Tibial nerve (tissue), 3 donors: ENCODE results near the gene PACSIN2.

Experiments used
- CTCF ChIP-seq, 5 experiments: fragments of 200-600 bp in 3 of 5; fragments of 450-650 bp in 2 of 5; sonication (generic) in 3 of 5; IDR thresholded peaks; one replicate each; pipeline ENCODE4 v1.5.1; 2016 to 2019; ENCODE audit warnings: antibody characterized with exemption in 5 of 5, mild to moderate bottlenecking in 3 of 5, moderate library complexity in 2 of 5
- POLR2A ChIP-seq, 2 donors: fragments of 450-650 bp; IDR thresholded peaks; one replicate each; pipeline ENCODE4 v1.6.1; 2017; ENCODE audit warnings: antibody characterized with exemption in 2 of 2, mild to moderate bottlenecking in 2 of 2, moderate library complexity in 2 of 2

- TF ChIP-seq POLR2A (IDR thresholded peaks at IDR 0.05): no peak
- no peak for TF ChIP-seq CTCF (IDR thresholded peaks at IDR 0.05)
These were observed 181.8 kb downstream of the PACSIN2 start for GRCh38 chr22:42833104-42833503.
